ENCODE data around the gene CTPS2. TPM values are rescaled to one million over a fixed set of nuclear protein-coding genes. Genes with fewer than 3 reads are reported as not detected.

The CTPS2 gene
- total RNA-seq, 1 experiment from 2014 or later = 9.6 TPM

DNA sequence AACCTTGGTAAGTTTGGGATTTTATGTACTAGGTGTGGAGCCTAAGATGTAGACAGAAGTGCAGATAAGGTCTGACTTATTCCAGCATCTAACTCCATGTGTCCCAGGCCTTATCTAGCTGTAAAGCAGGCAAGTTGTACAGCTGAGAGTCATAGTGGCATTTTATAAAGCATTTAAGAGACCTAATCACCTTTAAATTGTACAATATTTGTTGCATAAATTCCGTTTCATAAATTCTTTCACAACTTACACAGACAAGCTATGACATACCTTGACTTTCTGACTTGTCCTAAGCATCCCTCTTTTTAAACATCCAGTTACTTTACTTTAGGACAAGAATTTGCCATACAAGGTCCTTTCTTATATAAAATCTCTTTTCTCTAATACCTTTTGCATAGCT is 18.0 kb upstream of the CTPS2 start:
- no peak for ATAC-seq
- ChIA-PET RAD21 (ENCODE audit: low non-redundant PET in 1 of 2, low total read pairs in 2 of 2, uncharacterized antibody in 2 of 2, unreplicated experiment in 2 of 2) (no interaction called here), POLR2A (no interaction called here), CTCF (no interaction called here)
- Histone ChIP-seq H3K27ac (ENCODE audit: low read depth, low read length) (no peak overlapping the region), H4K20me1 (ENCODE audit: insufficient read depth) (no peaks in the 10 kb centered on the region), H3K9me2 (ENCODE audit: insufficient read depth) (no peaks in the 10 kb centered on the region), H3K36me3 (ENCODE audit: control insufficient read depth in 1 of 2, insufficient read depth in 2 of 2, low read length in 2 of 2) (no peaks in the 10 kb centered on the region), H3K27me3 (ENCODE audit: insufficient read depth, low read length) (no peaks in the 10 kb centered on the region), H3K4me3 (replicated peaks in 1 of 2; ENCODE audit: low read depth in 1 of 2, low read length in 2 of 2) (no peak overlapping the region), H3K4me2 (ENCODE audit: low read length) (no peak overlapping the region), H2AFZ (ENCODE audit: low read depth, low read length, poor library complexity, severe bottlenecking) (no peak overlapping the region), H3K4me1 (ENCODE audit: control insufficient read depth in 1 of 2, insufficient read depth in 2 of 2, low read length in 2 of 2) (no peaks in the 10 kb centered on the region), H3K9ac (ENCODE audit: low read length) (no peak overlapping the region), H3K79me2 (ENCODE audit: insufficient read depth, low read length) (peaks cover 25% of the 10 kb centered on the region), H3K9me3 (ENCODE audit: control insufficient read depth in 1 of 2, insufficient read depth in 1 of 2, low read depth in 1 of 2, low read length in 2 of 2) (no peaks in the 10 kb centered on the region)
- intact Hi-C loops (cut with micrococcal nuclease) = no loop called here
- no peak for DNase-seq (ENCODE audit: low read depth, low spot score)
- TF ChIP-seq ZNF274 (IDR thresholded peaks at IDR 0.05; ENCODE audit: low read depth, low read length) = no peak
- TF ChIP-seq, protein P1, sequence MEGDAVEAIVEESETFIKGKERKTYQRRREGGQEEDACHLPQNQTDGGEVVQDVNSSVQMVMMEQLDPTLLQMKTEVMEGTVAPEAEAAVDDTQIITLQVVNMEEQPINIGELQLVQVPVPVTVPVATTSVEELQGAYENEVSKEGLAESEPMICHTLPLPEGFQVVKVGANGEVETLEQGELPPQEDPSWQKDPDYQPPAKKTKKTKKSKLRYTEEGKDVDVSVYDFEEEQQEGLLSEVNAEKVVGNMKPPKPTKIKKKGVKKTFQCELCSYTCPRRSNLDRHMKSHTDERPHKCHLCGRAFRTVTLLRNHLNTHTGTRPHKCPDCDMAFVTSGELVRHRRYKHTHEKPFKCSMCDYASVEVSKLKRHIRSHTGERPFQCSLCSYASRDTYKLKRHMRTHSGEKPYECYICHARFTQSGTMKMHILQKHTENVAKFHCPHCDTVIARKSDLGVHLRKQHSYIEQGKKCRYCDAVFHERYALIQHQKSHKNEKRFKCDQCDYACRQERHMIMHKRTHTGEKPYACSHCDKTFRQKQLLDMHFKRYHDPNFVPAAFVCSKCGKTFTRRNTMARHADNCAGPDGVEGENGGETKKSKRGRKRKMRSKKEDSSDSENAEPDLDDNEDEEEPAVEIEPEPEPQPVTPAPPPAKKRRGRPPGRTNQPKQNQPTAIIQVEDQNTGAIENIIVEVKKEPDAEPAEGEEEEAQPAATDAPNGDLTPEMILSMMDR (IDR thresholded peaks at IDR 0.05 in 2 of 3, conservative IDR thresholded peaks at IDR 0.05 in 1 of 3; ENCODE audit: borderline replicate concordance in 1 of 3, insufficient read depth in 1 of 3, low read depth in 2 of 3, low read length in 2 of 3) = no peak
- TF ChIP-seq SIN3A (IDR thresholded peaks at IDR 0.05; ENCODE audit: low read depth) = no peak
- no peak for TF ChIP-seq RAD21 (IDR thresholded peaks at IDR 0.05; ENCODE audit: low read depth)
- TF ChIP-seq EZH2phosphoT487 (IDR thresholded peaks at IDR 0.05; ENCODE audit: borderline replicate concordance) = no peak
- no peak for TF ChIP-seq SRF (IDR thresholded peaks at IDR 0.05; ENCODE audit: low read depth)
- TF ChIP-seq, protein P2, sequence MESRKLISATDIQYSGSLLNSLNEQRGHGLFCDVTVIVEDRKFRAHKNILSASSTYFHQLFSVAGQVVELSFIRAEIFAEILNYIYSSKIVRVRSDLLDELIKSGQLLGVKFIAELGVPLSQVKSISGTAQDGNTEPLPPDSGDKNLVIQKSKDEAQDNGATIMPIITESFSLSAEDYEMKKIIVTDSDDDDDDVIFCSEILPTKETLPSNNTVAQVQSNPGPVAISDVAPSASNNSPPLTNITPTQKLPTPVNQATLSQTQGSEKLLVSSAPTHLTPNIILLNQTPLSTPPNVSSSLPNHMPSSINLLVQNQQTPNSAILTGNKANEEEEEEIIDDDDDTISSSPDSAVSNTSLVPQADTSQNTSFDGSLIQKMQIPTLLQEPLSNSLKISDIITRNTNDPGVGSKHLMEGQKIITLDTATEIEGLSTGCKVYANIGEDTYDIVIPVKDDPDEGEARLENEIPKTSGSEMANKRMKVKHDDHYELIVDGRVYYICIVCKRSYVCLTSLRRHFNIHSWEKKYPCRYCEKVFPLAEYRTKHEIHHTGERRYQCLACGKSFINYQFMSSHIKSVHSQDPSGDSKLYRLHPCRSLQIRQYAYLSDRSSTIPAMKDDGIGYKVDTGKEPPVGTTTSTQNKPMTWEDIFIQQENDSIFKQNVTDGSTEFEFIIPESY (IDR thresholded peaks at IDR 0.05; ENCODE audit: extremely low read depth, insufficient replicate concordance, low read length) = no peak
- TF ChIP-seq YY1 (IDR thresholded peaks at IDR 0.05; ENCODE audit: extremely low read depth, insufficient replicate concordance, low read depth, low read length) = no peak
- TF ChIP-seq, protein P3, sequence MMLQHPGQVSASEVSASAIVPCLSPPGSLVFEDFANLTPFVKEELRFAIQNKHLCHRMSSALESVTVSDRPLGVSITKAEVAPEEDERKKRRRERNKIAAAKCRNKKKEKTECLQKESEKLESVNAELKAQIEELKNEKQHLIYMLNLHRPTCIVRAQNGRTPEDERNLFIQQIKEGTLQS (IDR thresholded peaks at IDR 0.05) = no peak
- no peak for TF ChIP-seq EZH2 (IDR thresholded peaks at IDR 0.05)
- no peak for TF ChIP-seq ZFX (IDR thresholded peaks at IDR 0.05)
- no peak for TF ChIP-seq POLR2AphosphoS5 (IDR thresholded peaks at IDR 0.05; ENCODE audit: low read depth, low read length)
- no TSS peak for BruUV-seq (replicated peaks)

All from HCT116 (cell line).